Esophagus squamous epithelium (tissue), 5 donors: ENCODE data around the gene RTCA. TPM values are rescaled to one million over a fixed set of nuclear protein-coding genes. Genes with fewer than 3 reads are reported as not detected.

ENCODE experiments used
- DNase-seq: peaks from one replicate; lab custom pipeline; 2025; lab: John Stamatoyannopoulos, UW
- H3K27ac ChIP-seq, 4 donors: fragments of 200-600 bp; sonication (generic); one replicate each; pipeline ENCODE4 v1.5.1; 2016 to 2019; ENCODE audit warnings: mild to moderate bottlenecking in 1 of 4
- H3K27me3 ChIP-seq, 4 donors: fragments of 200-600 bp; sonication (generic); 1 replicate in 3 of 4; 2 replicates in 1 of 4; pipeline versions ENCODE4 v1.5.1 to v1.6.0; 2017 to 2021; ENCODE audit warnings: antibody characterized with exemption in 1 of 4
- H3K36me3 ChIP-seq, 3 donors: fragments of 200-600 bp; sonication (generic); one replicate each; pipeline ENCODE4 v1.5.1; 2016 to 2019
- H3K4me1 ChIP-seq, 3 donors: fragments of 200-600 bp; sonication (generic); one replicate each; pipeline ENCODE4 v1.5.1; 2017 to 2019
- H3K4me3 ChIP-seq, 4 donors: fragments of 200-600 bp; sonication (generic); 1 replicate in 3 of 4; 2 replicates in 1 of 4; pipeline ENCODE4 v1.5.1; 2016 to 2019; ENCODE audit warnings: mild to moderate bottlenecking in 2 of 4, moderate library complexity in 1 of 4
- H3K9me3 ChIP-seq, 3 donors: fragments of 200-600 bp; sonication (generic); one replicate each; pipeline ENCODE4 v1.5.1; 2016 to 2019
- POLR2A ChIP-seq, 4 donors: fragments of 450-650 bp; IDR thresholded peaks; one replicate each; pipeline ENCODE4 v1.6.1; 2017; ENCODE audit warnings: antibody characterized with exemption in 4 of 4, mild to moderate bottlenecking in 4 of 4, moderate library complexity in 3 of 4
- WGBS, 2 donors: methylation state at CpG; one replicate each; pipeline ENCODE4 v1.1.5; 2018; 5-methylcytosine and 5-hydroxymethylcytosine counted together
- intact Hi-C: fragments of 100-400 bp; cut with DNase I; formaldehyde crosslinking; loops from one replicate; pipeline ENCODE4 v1.15.0; 2022
- total RNA-seq, 4 donors: library from RNA; depleted of rRNA; stranded (reverse); fragments of >200 nt; gene quantifications; one replicate each; pipeline ENCODE4 v1.1.0, GENCODE V29; 2016
- TF ChIP-seq, protein P1 (sequence below), 6 experiments: fragments of 450-650 bp in 4 of 6; fragments of 200-600 bp in 2 of 6; sonication (generic) in 2 of 6; IDR thresholded peaks; one replicate each; pipeline ENCODE4 v1.5.1; 2016 to 2019; ENCODE audit warnings: antibody characterized with exemption in 6 of 6, mild to moderate bottlenecking in 4 of 6, moderate library complexity in 4 of 6
- donor health status: DM: yes; HTN: yes; CAD: no.

The RTCA gene
- 10 to 100 TPM; 20.6 to 36.0 (median 23.7) TPM for total RNA-seq

DNA sequence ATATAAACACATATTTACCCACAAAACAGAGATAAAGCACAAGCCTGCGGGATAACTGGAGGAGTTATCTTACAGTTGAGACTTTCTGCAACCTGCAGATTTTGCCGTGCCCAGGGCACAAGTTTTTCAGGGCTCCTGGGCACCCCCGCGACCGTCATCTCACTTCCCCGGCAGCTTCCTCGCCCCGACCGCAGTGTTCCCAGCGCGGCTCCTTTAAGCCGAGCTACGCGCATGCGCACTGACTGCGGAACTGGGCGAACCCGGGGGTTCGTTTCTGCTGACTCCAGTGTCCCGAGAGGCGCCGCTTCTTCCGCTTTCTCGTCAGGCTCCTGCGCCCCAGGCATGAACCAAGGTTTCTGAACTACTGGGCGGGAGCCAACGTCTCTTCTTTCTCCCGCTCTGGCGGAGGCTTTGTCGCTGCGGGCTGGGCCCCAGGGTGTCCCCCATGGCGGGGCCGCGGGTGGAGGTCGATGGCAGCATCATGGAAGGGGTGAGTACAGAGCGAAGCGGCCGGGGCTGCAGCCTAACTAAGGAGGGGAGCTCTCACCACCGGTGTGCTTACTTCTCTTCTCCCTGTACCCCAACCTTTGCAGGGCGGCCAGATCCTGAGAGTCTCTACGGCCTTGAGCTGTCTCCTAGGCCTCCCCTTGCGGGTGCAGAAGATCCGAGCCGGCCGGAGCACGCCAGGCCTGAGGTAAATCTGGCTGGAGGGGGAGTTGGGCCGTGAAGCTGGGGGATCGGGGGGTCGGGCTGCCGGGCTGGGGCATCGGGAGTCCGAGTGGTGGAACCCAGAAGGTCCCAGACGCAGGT is at the start of gene RTCA:
RTCA (plus strand) TSS at position 286 of the 810 bp plus-strand sequence; CDS start at position 446, 160 bp downstream.
- peaks cover 0 to 42% (median 5%) of the 10 kb centered on the region in 3 donors for H3K36me3 ChIP-seq
- H3K9me3 ChIP-seq = no peaks in the 10 kb centered on the region
- H3K4me1 ChIP-seq = peaks cover 6 to 43% (median 25%) of the 10 kb centered on the region in 3 donors
- TF ChIP-seq, protein P1, sequence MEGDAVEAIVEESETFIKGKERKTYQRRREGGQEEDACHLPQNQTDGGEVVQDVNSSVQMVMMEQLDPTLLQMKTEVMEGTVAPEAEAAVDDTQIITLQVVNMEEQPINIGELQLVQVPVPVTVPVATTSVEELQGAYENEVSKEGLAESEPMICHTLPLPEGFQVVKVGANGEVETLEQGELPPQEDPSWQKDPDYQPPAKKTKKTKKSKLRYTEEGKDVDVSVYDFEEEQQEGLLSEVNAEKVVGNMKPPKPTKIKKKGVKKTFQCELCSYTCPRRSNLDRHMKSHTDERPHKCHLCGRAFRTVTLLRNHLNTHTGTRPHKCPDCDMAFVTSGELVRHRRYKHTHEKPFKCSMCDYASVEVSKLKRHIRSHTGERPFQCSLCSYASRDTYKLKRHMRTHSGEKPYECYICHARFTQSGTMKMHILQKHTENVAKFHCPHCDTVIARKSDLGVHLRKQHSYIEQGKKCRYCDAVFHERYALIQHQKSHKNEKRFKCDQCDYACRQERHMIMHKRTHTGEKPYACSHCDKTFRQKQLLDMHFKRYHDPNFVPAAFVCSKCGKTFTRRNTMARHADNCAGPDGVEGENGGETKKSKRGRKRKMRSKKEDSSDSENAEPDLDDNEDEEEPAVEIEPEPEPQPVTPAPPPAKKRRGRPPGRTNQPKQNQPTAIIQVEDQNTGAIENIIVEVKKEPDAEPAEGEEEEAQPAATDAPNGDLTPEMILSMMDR (IDR thresholded peaks at IDR 0.05) = peak in 1 of 6 experiments; percentile 33
- TF ChIP-seq POLR2A (IDR thresholded peaks at IDR 0.05) = peak in 3 of 4 donors; percentile 65 to 73 (median 70)
- 0% methylated on average over 12 to 21 of the region's 53 CpGs for WGBS, 2 donors
- H3K27ac ChIP-seq = peak within 1 kb of the TSS; percentile 82 to 95 (median 92)
- H3K27me3 ChIP-seq = no peaks in the 10 kb centered on the region
- intact Hi-C loops = no loop called here
- H3K4me3 ChIP-seq = peak within 1 kb of the TSS; percentile 72 to 98 (median 92)
- peak; percentile 79 for DNase-seq

DNA sequence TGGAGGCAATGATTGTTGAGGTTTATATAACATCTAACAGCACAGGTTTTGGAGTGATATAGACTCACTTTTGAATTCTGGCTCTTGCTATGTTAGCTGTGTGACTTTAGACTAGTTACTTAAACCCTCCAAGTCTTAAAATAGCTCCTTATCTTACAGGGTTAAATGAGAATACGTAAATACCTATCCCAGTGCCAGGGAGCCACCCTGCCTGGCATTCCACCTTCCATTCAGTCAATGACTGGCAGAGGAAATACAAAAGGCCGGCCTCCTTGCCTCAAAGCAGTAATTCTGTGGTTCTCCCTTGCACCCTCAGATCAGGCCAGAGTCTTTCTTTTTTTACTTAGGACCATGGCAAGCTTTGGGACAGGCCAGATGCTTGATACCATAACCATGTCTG is 48.2 kb upstream of the RTCA start:
- H3K9me3 ChIP-seq = no peaks in the 10 kb centered on the region
- H3K27me3 ChIP-seq = no peaks in the 10 kb centered on the region
- no peak for DNase-seq
- no peak overlapping the region for H3K27ac ChIP-seq
- TF ChIP-seq, protein P1 (IDR thresholded peaks at IDR 0.05) = no peak
- no peak for TF ChIP-seq POLR2A (IDR thresholded peaks at IDR 0.05)
- 67 to 76% methylated on average over 2 of the region's 2 CpGs for WGBS, 2 donors
- H3K4me1 ChIP-seq = no peaks in the 10 kb centered on the region
- no peak overlapping the region for H3K4me3 ChIP-seq
- H3K36me3 ChIP-seq = peaks cover 0 to 83% (median 18%) of the 10 kb centered on the region in 3 donors
- intact Hi-C loops = no loop called here

DNA sequence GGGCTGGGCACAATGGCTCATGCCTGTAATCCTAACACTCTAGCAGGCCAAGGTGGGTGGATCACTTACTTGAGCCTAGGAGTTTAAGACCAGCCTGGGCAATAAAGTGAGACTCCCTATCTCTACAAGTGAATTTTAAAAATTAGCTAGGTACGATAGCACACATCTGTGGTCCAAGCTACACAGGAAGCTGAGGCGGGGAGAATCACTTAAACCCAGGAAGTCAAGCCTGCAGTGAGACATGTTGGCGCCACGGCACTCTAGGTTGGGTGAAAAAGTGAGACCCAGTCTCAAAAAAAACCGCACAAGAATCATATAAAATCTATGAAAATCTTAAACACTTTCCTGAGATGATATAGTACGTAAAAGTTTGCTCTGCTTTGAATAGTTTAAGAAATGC is 46.6 kb upstream of the RTCA start:
- no peak for TF ChIP-seq POLR2A (IDR thresholded peaks at IDR 0.05)
- TF ChIP-seq, protein P1 (IDR thresholded peaks at IDR 0.05) = no peak

DNA sequence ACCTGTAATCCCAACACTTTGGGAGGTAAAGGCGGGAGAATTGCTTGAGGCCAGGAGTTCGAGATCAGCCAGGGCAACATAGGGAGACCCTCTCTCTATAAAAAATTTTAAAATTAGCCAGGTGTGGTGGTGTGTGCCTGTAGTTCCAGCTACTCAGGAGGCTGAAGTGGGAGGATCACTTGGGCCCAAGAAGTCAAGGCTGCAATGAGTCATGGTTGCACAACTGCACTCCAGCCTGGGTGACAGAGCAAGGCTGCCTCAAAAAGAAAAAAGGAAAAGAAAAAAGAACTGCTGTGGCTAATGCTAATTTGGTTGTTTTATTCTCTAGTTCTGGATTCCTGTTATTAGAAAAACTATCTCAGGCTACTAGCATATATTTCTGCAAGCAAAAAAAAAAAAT is 46.1 kb upstream of the RTCA start:
- H3K36me3 ChIP-seq = peaks cover 0 to 71% (median 0%) of the 10 kb centered on the region in 3 donors
- no peak overlapping the region for H3K4me3 ChIP-seq
- no peak for DNase-seq
- H3K27ac ChIP-seq = no peak overlapping the region
- H3K9me3 ChIP-seq = no peaks in the 10 kb centered on the region
- TF ChIP-seq, protein P1 (IDR thresholded peaks at IDR 0.05) = no peak
- no peak for TF ChIP-seq POLR2A (IDR thresholded peaks at IDR 0.05)
- H3K27me3 ChIP-seq = no peaks in the 10 kb centered on the region
- H3K4me1 ChIP-seq = no peaks in the 10 kb centered on the region
- intact Hi-C loops = no loop called here
- 94 to 96% methylated on average over 2 of the region's 2 CpGs for WGBS, 2 donors

More for the DNA sequence above, 46.6 kb upstream of the RTCA start:
- Histone ChIP-seq H3K4me1 (no peaks in the 10 kb centered on the region), H3K36me3 (peaks cover 0 to 76% (median 2%) of the 10 kb centered on the region in 3 donors), H3K9me3 (no peaks in the 10 kb centered on the region), H3K4me3 (no peak overlapping the region), H3K27me3 (no peaks in the 10 kb centered on the region), H3K27ac (no peak overlapping the region)
- intact Hi-C loops = no loop called here
- WGBS, 2 donors = 93 to 96% methylated on average over 5 of the region's 6 CpGs
- no peak for DNase-seq

DNA sequence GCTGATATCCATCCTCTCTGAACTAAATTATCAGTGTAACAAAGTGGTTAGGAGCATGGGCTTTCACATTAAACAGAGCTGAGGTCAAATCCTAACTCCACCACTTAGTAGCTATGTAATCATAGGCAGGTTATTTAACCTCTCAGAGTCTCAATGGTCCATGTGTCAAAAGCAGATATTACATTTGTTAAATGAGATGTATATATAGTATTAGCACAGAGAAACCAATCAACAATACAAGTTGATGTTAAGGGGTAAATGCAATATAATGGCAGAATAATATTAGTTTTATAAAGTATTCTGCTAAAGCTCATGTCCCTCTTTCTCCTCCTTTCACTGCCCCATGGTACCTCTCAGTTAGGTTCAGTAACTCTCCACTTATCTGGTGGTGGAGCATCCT is 43.6 kb upstream of the RTCA start:
- no peak for DNase-seq
- no peak overlapping the region for H3K27ac ChIP-seq
- no peaks in the 10 kb centered on the region for H3K4me1 ChIP-seq
- no peak overlapping the region for H3K4me3 ChIP-seq
- intact Hi-C loops = no loop called here
- TF ChIP-seq, protein P1 (IDR thresholded peaks at IDR 0.05) = no peak
- no peak for TF ChIP-seq POLR2A (IDR thresholded peaks at IDR 0.05)
- H3K27me3 ChIP-seq = no peaks in the 10 kb centered on the region
- no peaks in the 10 kb centered on the region for H3K9me3 ChIP-seq
- peaks cover 0 to 59% (median 0%) of the 10 kb centered on the region in 3 donors for H3K36me3 ChIP-seq
